Hematopoietic multipotent progenitor cell (in vitro differentiated cells): ENCODE measurements around the gene FARP2. TPM values are rescaled to one million over a fixed set of nuclear protein-coding genes. Genes with fewer than 3 reads are reported as not detected.
"Not testable (repeated sequence)": the region's sequence is repeated elsewhere in the genome, so short reads cannot be mapped to it uniquely, and the experiment has no call there.

Source experiments
- DNase-seq, 3 donors: peaks; one replicate each; pipeline ENCODE4 v3.0.0-alpha.2; 2011 to 2015; ENCODE audit warnings: low read depth in 2 of 3, low spot score in 2 of 3
- total RNA-seq: library from RNA; depleted of rRNA; stranded (reverse); fragments of >200 nt; gene quantifications from one replicate; pipeline ENCODE4 v1.2.3, GENCODE V29; 2012

FARP2 gene
- total RNA-seq, 1 donor = 14.3 TPM

DNA sequence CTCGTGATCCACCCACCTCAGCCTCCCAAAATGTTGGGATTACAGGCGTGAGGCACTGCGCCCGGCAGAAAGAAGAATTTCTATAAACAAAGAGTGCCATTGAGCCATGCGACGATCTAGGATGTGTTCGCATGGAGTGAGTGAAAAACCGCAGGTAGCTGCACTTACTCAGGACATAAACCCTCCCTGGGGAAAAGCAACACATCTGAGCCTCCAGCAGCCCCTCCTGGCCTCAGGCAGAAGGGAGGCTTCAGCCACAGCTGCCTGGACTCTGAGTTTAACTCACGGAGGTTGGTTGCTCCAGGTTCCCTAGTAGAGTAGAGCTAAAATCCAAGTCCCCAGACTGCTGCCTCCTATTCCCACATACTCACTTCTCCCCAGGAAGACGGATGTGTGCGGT is 163.6 kb downstream of the FARP2 start:
- DNase-seq = no peak

DNA sequence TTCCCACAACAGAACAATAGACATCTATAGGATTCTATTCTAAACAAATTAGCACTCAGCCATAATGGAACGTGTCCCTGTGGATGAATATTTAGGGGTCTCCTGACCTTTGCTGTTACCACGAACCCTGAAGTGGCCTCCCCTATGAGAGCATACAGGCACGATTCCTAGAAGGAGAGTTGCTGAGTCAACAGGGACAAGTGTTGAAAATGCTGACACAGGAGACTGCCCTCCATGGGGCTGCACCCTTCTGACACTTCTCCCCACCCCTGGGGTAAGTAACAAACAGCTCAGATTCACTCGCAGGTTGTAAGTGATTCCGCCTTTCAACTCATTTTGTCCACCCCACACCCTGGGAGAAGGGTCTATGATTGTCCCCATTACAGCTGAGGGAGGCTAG is 166.4 kb downstream of the FARP2 start:
- DNase-seq = no peak

DNA sequence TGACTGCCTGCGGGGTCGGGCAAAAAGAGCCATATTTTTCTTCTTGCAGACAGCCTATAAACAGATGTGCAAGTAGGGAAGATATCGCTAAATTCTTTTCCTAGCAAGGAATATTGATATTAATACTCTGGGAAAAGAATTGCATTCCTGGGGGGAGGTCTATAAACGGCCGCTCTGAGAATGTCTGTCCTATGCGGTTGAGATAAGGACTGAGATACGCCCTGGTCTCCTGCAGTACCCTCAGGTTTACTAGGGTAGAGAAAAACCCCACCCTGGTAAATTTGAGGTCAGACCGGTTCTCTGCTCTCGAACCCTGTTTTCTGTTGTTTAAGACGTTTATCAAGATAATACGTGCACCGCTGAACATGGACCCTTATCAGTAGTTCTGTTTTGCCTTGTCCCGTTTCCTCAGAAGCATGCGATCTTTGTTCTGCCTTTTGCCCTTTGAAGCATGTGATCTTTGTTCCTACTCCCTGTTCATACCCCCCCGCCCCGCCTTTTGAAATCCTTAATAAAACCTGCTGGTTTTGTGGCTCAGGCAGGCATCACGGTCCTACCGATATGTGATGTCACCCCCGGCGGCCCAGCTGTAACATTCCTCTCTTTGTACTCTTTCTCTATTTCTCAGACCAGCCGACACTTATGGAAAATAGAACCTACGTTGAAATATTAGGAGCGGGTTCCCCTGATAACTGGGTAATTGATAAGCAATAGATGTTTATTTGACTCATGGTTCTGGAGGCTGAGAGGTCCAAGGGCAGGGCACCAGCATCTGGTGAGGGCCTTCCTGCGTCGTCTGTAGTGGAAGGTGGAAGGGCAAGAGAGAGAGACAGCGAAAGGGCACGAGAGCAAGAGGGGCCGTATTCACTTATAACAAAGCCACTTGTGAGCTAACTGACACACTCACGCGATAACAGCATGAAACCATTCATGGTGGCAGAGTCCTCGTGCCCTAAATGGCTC is 170.0 kb downstream of the FARP2 start:
- DNase-seq = not testable (repeated sequence)

DNA sequence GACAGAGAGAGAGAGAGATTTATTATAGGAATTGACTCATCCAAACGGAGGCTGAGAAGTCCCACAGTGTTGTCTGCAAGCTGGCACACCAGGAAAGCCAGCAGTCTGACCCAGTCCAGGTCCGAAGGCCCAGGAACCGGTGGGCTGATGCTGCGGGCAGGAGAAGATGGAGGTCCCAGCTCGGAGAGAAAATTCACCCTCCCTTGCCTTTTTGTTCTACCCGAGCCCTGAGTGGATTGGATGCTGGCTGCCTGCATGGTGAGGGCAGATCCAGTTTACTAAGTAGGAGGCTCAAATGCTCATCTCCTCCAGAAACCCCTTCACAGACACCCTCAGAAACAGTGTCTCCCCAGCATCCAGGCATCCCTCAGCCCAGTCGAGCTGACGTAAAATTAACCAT is 174.5 kb downstream of the FARP2 start:
- DNase-seq = no peak

DNA sequence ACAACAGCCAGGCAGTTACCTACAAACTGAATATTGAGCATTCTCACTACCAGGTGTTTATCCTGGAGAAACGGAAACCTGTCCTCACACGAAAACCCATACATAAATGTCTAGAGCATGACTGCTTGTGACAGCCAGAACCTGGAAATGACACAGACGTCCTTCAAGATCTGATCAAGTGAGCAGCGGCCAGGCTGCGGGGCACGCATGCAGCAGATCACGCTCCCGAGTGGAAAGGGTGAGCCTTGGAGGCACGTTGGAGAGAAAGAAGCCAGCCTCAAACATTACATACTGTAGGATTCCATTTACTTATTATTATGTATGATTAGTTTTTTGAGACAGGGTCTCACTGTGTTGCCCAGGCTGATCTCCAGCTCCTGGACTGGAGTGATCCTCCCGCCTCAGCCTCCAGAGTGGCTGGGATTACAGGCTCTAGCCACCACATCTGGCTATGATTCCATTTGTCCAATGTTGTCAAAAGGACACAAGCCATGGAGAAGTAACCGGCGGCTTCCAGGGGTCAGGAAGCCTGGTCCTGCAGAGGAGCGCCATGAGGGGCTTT is 175.2 kb downstream of the FARP2 start:
- DNase-seq = no peak

DNA sequence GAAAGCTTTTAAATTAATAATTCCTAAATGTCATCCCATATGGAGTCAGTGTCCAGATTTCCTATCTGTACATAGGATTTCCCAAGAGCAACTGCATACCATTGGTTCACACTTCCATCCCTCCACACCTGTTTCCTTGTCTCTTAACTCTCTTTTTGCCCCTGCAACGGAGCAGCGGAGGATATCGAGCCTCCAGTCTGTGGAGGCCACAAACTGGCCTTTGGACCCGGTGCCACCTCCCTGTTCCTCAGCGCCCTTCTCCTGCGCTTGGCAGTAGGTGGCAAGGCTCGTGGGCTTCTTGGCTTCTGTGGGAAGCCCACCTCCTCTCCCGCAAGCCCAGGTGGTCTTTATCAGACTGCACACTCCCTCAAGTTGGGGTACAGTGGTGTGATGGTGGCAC is 176.1 kb downstream of the FARP2 start:
- DNase-seq = no peak

DNA sequence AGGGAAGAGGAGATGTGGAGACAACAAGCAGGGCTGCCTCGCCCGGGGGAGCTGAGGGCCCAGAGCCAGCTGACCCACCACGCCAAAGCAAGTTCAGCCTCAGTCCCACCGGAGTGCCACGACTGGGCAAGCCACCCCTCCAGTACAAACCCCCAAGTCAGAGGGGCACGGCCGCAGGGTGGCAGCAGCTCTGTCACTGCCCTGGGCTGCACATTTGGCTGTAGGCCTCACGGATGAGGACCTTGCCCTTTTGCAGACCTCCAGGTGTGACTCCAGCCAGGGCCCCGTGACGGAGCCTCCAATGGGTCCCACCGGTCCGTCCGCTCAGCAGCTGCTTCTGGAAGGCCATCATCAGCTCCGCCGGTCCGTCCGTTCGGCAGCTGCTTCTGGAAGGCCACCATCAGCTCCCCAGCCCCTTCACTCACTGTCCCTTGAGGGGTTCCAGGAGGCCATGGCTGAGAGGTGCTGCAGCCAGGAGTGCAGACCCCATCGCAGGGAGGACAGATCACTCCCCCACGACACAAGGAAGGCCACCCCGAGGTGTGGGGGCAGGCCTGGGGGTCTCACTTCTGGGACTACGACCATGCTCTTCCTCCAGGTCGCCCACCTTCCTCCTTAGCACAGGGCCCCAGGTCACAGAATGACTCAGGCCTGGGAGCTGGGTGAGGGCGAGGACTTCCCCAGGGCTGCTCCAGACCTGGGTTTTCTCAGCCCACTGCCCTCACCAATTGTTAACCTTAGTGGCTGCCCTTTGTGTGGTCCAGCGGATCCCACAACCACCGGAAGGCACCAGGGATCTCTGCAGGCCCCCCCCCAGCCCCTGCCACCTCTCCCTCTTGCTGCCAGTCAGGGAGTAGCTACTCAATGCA is 176.9 kb downstream of the FARP2 start:
- DNase-seq = no peak

DNA sequence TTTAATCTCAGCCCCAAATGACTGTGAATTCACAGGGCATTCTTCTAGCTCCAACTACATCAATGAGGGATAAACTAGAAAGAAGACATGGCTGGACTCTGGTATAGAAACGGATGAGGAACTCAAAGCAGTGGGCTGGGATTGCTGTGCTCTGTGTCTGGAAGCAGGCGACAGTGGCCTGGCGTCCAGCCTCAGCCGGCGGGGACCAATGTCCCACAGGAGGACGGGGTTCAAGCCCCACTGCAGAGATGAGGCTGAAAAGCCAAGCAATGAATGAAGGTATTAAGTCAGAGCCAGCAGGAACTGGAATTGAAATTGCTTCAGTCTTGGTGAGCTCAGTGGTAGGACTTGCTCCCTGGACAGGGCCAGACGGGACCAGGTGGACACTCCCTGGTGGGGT is 178.2 kb downstream of the FARP2 start:
- no peak for DNase-seq

DNA sequence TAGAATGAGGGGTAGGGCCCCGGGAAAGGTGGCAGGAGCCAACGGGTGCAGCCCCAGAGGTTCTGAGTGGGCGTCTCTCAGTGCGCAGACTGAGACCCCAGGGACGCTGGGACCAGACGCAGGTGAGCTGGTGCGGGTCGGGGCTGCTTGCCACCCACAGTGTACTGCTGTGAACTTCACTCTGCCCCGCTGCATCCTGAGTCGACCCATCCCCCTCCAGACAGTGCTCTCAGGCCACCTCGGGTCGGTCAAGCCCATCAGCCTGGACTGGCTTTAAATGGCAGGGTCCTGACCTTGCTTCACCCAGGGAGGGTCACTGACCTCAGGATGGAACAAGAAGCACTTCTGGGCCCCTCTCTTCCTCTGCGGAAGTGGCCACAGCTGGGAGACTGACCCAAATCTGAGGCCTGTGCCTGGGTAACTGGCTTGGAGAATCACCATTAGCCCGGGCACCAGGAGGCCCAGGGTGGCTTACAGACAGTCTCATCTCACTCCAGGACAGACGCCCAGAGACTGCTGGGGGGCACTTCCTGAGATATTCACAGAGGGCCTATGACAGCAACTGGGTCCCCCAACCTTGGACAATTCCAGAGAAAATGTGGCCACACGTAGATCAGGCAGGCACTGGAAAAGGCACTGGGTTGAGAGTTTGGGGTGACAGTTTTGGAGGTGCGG is 178.8 kb downstream of the FARP2 start:
- no peak for DNase-seq

DNA sequence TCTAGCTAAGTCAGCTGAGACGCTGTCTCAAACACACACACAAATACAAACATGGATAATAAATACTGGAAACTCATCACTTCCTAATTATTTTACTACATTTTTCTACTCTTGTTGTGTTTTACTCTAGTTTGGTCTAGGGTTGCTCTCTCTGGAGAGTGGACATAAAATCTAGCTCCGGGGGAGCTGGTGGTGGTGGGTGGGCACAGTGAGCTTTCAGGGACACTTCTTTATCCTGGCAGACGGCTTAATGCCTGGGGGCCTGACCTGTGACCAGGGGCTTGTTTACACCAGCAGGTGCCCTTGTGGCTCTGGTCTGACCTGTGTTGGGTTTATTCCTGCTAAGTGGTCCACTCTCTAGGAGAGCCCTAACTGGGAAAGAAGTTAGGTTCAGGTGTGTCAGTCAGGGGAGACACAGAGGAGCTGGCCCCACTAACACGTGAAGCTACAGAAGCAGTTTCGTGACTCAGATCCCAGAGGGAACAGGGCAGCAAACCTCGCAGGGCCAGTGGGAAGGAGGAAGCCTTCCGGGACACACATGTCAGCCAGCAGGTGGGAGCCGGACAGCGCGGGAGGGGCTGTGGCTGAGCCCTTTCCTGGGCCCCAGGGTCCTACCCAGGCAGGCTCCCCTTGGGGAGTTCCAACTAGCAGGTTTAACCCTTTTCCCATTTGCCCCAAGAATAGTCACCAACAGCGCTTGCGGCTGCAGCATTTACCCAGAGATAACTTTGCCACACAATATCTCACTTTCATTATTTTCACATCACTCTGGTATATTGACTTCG is 180.0 kb downstream of the FARP2 start:
- no peak for DNase-seq

DNA sequence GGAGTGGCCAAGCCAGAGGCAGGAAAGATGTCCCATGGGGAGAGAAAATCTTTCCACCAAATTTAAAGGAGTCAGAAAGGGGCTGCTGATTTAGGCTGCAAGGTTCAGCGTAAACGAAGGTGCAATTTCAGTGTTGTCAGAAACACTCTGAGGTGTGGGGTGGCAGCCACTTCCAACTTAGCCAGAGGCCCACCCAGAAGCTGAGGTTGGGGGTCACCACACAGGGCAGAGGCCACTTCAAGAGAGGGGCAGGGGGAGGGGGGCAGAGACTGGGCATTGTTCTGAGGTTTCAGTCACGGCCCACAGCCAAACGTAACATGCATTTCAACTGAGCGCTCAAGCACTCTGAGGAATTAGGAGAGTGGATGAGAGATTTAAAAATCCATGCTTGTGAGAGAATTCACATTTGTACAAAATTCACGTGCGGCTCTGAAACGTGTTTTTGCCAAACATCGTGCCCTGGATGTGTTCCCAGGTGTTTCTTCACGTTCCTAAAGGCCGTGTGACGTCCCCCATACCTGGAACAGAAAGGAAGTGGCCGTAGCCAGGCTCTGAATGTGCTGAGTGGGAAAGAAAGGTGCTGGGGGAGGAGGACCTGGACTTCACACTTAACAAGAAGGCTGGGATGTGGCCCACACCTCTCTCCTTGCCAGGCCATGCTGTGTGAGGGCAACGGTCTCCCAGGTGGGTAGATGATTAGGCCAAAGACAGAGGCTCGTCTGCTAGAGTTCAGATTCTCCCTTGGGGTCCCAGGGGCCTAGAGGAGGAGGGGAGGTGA is 182.9 kb downstream of the FARP2 start:
- no peak for DNase-seq

DNA sequence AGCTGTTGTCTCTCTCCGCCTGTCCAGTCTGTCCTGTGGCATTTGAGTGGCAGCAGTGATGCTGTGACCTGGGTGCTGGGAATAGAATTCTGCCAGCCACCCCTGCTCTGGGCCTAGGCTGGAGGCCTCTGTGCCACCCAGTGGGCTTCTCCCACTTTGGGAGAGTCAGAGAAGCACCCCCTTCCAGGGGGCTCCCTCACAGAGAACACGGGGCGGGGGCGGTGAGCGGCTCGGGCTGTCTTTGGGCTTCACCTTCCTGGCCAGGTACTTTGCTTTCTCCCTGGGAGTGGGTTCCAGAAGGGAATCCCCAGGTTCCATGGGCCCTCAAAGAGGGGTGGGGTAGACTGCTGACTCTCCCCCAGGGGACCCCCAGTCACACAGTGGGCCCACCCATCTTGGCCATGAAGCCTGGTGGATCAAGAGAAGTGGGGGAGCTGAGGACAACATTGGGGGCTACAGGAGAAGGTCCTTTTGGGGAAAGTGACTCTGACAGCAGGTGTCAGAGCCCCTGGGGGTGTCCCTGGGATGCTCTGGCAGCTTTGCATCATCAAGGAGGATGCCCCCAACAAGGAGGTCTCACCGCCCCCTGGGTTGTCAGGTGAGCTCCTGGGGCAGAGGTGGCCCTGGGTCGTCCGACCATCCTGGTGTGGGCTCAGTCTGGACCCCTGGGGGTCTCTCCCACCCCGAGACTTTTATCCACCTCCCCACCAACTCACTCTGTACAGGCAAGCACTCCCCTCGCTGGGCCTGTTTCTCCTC is 183.7 kb downstream of the FARP2 start:
- DNase-seq = no peak

DNA sequence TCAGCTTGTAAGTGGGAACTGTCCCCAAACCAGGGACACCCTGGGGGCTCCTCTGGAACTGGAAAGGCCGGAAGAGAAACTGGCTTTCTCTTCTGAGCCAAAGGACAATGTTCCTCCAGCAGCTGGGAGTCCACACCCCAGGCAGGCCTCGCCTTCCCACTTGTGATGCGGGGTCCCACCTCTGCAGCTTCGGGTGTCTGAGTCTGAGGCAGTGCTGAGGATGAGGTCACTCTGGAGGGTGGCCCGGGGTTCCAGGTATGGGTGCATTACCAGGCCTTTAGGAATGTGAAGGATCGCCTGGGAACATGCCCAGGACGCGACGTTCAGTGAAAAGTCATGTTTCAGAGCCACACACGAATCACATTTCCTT is 184.3 kb downstream of the FARP2 start:
- DNase-seq = no peak

DNA sequence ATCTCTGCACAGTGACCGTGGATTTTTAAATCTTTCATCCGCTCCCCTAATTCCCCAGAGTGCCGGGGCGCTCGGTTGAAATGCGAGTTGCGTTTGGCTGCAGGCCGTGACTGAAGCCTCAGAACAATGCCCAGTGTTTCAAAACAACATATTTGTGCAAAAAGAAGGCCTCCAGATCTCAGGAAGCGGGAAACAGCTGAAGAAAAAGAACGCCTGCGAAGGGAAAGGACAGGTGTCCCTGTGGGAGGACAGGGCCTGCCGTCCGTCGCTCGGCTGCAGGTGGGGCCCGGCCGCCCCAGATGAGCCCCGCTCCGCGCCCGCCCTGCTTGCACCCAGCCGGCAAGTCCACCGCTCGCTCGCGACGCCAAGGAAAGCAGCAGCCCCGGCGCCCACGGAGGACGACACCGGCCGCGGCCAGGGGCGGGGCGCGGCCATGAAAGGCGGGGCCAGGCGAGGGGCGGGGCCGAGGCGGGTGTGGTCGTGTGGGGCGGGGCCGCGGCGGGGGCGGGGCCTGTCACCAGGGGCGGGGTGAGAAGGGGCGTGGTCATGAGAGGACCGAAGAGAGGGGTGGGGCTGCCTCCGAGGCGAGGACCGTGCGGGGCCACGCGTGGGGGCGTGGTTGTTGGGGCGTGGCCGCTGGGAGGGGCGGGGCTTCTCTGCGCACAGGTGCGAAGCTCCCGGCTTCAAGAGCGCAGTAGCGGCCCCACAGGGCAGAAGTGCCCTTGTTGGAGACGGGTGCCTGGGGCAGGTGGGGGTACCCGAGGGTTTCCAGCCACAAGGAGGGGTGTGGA is 184.9 kb downstream of the FARP2 start:
- peak; percentile 14 to 66 (median 53) for DNase-seq

DNA sequence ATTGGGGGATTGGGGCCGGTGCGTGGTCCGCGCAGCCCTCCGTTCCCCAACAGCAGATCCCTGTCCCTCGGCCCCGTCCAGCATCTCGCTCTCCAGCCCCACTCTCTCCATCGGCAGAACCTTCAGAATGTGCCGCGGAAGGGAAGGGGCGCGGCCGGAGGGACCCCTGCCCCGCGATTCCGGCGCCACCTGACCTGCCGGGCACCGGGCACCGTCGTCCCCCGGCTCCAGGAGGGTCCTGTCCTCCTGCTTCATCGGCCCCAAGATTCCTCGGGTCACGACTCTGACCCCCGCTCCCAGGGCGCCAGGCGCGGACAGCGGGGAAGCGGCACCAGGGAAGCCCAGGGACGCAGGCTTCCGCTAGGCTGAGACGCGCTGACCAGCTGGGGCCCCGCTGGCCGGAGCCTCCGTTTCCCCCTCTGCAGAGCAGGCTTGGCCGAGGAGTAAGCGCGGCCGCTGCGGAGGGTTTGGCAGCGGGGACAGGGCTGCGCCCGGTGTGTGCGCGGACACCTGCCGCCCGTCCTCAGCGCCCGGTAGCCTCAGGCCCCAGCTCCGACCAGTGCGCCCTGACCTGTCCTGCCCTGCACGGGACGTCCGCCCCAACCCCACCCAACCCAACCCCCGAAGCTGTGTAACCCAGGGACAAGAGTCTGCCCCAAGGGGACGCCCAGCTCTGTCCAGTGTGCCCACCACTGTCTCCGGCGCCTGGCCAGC is 185.6 kb downstream of the FARP2 start:
- DNase-seq = no peak

DNA sequence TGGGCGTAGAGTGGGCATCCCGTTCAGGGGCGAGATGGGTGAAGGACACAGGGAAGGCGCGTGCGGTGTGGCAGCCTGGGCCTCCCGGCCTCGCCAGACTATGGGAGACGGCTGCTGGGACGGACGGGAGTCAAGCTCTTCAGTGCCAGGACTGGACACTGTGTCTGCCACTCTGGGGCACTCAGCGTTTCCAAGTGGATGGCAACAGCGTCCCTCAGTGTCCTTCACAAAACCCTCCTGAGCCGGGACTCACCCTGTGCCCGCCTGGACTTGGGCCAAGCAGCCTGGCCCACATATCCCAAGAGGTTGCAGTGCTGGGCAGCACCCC is 186.2 kb downstream of the FARP2 start:
- no peak for DNase-seq
